G401.6 (cell line): ENCODE results near the gene GZF1.
A peak's percentile ranks its signal among the peaks of the same experiment; 100 is the strongest.

Experiments
- FAIRE-seq: peaks from 2 replicates; lab custom pipeline; 2012; peaks lifted over from hg19 to GRCh38; lab: Jason Lieb, UNC

GZF1 gene

GRCh38 chr20:23409800-23410199 is 47.8 kb downstream of the GZF1 start:
- FAIRE-seq: no peak

GRCh38 chr20:23410916-23411695 is 49.1 kb downstream of the GZF1 start:
- no peak for FAIRE-seq

- no peak for FAIRE-seq
Measured at GRCh38 chr20:23412026-23412425, 50.0 kb downstream of the GZF1 start.

- FAIRE-seq: no peak
Measured at GRCh38 chr20:23413862-23414422, 52.0 kb downstream of the GZF1 start.

GRCh38 chr20:23414526-23415188 is 52.7 kb downstream of the GZF1 start:
- peak; percentile 79 for FAIRE-seq

- FAIRE-seq: no peak
Measured at GRCh38 chr20:23415555-23415954, 53.6 kb downstream of the GZF1 start.

GRCh38 chr20:23415959-23416583 is 54.1 kb downstream of the GZF1 start:
- no peak for FAIRE-seq

- no peak for FAIRE-seq
Measured at GRCh38 chr20:23417861-23418260, 55.9 kb downstream of the GZF1 start.

GRCh38 chr20:23419657-23419994 is 57.6 kb downstream of the GZF1 start:
- FAIRE-seq: no peak

- FAIRE-seq: no peak
Measured at GRCh38 chr20:23419995-23420901, 58.3 kb downstream of the GZF1 start.

GRCh38 chr20:23420943-23421931 is 59.3 kb downstream of the GZF1 start, which contains the start of gene NAPB:
TSS of gene NAPB (minus strand) at chr20:23421488. CDS start at chr20:23421402, 86 bp downstream.
- peak; percentile 76 for FAIRE-seq
